CD4-positive, alpha-beta T cell treated with Interferon gamma for 1 hour (primary cell): Measurements from ENCODE around the gene COQ7.

ENCODE experiments used
- DNase-seq: peaks from one replicate; pipeline ENCODE4 v3.0.0-alpha.2; 2020

COQ7 gene

DNA sequence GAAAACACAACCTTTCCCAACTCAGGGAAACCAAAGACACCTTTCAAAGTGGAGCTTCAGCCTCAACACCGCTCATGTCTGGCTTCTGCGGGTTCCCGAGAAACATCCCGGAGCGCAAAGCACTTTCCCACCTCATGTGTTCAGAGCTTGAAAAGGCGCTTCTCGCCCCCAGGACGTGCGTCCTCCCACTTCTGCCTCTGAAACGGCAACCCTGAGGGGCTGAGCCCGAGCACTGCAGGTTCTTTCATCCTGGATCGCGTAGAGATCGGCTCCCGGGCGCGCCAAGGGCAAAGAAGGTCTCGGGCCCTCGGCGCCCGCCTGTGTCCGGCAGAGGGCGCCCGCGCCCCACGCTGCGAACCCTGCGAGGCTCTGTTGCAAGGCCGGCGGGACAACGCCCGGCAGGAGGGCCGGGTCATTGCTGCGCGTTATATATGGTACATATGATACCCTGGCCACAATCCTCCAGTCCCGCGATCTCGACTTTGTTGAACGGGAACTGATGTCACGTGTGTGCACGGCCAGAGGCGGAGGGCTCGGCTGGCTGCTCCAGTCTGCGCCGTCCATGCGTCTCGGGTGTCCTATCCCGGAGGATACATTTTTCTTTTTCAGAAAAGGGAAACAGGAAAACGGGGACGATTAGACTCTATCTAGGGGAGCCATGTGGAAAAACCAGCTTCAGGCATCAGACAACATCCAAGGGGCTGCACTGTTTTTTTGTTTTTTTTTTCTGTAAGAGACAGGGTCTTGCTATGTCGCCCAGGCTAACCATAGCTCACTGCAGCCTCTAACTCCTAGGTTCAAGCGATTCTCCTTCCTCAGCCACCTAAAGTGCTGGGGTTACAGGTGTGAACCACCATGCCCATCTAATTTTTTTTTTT lies 19.1 kb downstream of the COQ7 start:
- peak; percentile 76 for DNase-seq

DNA sequence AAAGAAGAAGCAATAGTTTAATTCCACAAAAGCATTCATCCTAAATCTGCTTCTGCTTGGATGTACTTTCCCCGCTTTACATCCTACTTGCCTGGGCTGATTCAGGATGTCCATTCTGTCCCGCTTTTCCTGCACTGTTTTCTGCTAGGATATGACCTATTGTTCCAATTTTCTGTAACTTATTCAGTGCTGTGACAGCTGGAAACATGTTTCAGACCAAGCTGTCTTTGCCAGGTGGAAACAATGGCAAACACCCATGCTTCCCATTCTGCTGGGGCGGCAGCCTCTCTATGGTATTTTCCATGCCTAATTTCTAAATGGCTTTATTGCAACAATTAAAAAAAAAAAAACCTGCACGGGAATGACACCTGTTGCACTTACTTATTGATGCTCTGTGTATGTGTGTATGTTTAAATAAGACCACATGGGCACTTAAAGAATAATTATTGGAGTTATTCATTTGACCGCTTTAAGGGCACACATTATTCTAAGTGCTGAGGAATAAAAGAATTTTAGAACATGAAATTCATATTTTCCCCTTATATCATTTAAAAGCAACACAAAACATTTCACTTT lies 21.0 kb downstream of the COQ7 start:
- no peak for DNase-seq

DNA sequence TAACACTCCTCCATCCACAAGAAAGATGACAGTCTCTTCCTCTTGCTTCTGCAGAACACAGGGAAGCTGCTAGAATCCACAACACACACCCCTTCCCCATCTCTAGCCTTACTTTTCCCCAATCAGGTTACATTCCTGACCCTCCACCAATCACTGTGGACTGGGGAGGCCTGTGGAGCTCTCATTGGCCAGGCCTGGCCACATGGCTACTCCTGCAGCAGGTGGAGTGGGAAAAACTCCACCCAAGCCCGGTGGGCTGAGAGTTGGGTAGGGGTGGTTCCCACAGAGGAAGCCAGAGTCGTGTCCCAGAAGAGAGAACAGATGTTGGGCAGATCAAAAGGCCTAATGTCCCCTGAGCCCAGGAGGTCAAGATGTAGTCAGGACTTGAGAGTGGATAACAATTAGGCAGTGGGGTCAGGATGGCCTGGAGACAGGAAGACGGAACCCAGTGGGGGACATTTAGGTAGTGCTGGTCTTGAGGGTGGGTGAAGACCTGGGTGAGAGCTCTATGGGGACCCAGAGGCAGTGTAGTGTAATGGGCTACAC lies 22.1 kb downstream of the COQ7 start:
- DNase-seq, result no peak

DNA sequence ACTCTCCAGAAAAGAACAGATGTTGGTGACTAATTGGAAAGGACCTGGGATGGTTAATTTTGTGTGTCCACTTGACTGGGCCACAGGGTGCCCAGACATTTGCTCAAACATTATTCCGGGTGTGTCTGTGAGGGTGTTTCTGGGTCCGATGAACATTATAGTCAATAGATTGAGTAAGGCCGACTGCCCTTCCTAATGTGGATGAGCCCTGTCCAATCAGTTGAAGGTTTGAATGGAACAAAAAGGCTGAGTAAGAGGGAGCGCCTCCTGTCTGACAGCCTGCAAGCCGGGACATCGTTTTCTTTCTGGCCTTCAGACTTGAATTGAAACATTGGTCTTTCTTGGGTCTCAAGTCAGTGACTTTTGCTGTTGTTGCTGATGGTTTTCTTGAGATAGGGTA lies 23.5 kb downstream of the COQ7 start:
- DNase-seq, result no peak

DNA sequence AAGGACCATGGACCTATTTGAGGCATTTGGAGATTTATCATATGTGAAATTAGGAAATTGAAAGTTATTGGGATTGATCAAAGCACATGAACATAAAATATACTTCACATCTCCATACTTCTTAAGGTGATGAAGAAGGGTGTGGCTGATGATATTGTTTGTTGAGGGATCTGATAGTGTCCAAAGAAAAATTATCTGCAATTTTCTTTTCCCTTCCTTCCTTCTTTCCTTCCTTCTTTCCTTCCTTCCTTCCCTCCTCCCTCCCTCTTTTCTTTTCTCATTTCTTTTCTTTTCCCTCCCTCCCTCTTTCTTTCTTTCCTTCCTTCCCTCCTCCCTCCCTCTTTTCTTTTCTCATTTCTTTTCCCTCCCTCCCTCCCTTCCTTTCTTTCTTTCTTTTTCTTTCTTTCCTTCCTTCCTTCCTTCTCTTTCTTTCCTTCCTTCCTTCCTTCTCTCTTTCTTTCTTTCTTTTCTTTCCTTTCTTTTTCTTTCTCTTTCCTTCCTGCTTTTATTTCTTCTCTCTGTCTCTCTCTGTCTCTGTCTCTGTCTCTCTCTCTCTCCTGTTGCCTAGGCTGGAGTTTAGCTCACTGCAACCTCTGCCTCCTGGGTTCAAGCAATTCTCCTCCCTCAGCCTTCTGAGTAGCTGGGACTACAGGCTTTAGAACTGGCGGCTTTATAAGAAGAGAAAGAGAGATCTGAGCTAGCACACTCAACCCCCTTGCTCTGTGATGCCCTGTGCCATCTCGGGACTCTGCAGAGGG lies 25.4 kb downstream of the COQ7 start:
- no peak for DNase-seq

DNA sequence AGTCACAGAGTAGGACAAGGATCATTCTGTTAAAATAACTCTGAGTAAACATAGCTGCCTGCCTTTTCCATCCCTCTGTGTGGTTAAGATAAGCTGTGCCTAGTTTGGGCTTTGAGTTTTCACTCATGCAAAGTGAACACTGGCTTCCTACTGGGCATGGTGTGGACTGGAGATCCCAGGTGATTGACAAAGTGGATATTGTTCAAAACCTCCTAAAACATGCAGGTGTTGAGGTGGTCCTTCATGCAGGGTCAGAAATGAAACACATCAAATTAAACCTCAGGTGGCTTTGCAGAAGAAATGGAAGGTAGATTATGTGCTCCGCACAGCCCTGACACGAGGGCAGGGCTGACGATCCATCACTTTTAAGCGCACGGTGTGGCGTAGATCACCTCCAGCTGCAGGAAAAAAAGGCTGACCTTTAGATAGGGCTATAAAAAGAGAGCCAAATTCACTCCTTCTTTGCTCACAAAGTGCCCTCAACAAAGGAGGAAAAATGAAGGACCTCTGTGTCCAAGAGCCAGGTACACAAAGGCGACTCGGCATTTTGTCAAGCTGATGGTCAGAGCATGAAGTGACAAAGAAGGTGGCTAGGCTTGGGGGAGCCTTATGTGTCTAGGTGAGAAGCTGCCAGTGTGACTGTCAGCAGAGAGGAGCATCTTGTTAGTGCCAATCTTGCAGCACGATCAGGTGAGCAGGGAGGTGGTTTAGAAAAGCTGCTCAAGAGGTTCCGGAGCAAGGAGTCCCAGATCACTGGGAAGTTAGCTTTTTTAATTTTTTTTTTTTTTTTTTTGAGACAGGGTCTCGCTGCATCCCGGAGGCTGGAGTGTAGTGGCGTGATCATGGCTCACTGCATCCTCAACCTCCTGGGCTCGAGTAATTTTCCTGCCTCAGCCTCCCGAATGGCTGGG lies 26.5 kb downstream of the COQ7 start:
- no peak for DNase-seq

DNA sequence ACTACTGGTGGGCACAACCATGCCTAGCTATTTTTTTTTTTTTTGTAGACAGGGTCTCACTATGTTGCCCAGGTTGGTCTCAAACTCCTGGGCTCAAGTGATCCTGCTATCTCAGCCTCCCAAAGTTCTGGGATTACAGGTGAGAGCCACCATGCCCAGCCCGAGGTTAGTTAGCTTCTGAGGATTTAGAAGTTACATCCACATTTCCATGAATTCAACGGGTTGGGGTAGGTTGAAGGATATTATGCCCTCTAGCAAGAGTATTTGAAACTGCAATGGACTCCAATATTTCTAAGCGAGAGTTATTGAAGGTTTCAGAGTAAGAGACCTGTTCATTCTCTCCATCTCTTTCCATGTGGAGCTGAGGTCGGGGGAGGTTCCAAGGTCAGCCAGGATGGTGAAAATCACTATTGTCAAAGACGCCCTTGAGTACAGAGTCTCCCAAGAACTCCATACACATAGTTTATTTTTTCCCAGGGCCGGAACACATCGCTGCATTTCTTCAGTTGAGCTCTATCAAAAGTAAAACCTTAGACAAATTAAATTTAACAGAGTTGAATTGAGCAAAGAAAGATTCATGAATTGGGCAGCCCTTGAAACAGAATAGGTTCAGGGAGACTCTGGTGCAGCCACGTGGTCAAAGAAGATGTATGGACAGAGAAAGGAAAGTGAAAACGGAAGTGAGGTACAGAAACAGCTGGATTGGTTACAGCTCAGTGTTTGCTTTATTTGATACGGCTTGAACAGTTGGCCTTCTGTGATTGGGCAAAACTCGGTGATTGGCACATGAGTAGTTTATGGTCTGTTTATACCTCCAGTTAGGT lies 27.3 kb downstream of the COQ7 start:
- DNase-seq, result no peak

DNA sequence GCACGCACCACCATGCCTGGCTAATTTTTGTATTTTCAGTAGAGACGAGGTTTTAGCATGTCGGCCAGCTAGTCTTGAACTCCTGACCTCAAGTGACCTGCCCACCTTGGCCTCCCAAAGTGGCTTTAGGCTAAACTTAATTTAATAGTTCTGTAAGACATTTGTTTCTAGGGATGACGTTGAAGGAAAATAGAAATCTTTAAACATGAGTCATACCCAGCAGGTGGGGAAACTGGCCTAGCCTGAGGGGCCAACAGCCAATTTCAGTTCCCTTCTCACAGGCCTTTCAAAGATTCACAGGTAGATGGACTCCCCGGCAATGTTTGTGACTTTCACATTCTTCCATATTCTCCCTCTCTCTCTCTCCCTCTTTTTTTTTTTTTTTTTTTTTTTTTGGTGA lies 28.2 kb downstream of the COQ7 start:
- no peak for DNase-seq

DNA sequence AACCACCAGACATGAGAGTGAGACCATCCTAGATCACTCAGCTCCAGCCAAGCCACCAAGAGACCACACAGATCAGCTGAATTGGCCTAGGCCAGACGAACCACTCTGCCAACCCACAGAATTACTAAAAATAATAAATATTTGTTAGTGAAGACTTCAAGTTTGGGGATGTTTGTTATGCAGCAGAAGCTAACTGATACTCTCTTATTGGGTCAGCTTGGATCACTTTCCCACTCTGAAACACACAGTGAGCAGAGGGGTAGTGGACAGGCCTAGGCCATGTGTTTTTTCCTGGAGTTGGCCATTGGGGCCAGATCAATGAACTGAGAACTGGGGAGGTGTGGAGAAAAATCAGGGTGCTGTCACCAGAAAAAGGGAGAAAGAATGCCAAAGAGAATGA lies 30.8 kb downstream of the COQ7 start:
- no peak for DNase-seq

DNA sequence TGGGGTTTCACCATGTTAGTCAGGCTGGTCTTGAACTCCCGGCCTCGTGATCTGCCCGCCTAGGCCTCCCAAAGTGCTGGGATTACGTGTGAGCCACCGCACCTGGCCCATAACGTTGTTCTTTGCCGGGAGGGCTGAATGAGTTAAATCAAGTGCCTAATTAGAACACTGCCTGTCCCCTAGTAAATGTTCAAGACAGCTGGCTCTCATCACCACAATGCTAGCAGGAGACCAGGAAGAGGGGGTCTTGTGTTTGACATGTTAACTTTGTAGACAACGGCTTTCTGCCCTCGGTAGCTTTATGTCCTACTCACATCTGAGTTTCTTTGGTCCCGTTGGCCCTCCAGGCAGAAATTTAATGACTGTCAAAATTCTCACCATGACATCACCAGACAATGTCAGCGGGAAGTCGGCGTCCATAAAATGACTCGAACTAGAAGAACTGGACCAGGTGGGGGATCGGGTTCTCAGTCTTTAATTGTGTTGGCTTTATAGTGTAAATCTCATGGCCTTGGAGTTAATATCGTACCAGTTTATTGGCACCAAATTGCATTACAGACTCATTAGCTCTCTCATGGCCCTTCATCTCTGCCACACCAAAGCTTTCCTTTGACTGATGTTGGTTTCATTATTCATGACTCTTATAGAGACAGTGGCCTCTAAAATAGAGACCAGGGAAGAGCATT lies 34.9 kb downstream of the COQ7 start:
- DNase-seq, result no peak

DNA sequence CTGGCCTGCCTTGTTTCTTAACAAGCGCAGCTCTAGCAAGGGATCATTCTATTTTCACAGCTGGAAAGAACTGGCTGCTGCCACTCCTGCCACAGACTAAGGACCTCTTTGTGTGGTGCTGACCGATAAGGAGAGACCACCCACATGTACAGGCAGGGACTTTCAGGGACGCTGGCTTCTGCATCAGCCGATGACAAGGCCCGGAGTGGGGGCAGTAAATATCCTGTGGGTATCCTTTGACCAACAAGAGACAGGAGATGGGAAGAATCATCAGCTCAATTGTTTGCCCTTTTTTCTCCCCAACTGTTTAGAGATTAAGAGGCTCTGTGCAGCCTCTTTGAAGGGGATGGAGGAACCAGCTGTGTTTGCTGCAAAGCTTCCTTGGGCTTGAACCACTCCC lies 37.2 kb downstream of the COQ7 start:
- no peak for DNase-seq

DNA sequence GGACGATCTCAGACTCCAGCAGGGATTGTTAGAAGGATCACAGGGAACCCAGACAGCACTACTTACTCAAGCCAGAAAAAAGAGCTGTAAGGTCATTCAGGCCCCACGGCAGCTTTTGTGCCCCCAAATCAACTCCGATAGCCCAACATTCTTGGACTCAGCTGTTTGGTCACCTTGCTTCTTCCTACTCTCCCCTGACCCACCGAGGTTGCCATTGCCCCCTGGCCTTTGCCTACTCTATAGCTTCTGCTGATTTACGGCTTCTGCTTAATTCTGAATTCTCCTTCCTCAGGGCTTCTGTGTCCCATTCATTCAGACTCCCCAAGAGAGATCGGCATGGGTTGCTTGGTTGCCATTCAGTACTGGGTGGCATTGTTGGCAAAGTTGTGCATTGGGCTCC lies 37.7 kb downstream of the COQ7 start:
- no peak for DNase-seq

DNA sequence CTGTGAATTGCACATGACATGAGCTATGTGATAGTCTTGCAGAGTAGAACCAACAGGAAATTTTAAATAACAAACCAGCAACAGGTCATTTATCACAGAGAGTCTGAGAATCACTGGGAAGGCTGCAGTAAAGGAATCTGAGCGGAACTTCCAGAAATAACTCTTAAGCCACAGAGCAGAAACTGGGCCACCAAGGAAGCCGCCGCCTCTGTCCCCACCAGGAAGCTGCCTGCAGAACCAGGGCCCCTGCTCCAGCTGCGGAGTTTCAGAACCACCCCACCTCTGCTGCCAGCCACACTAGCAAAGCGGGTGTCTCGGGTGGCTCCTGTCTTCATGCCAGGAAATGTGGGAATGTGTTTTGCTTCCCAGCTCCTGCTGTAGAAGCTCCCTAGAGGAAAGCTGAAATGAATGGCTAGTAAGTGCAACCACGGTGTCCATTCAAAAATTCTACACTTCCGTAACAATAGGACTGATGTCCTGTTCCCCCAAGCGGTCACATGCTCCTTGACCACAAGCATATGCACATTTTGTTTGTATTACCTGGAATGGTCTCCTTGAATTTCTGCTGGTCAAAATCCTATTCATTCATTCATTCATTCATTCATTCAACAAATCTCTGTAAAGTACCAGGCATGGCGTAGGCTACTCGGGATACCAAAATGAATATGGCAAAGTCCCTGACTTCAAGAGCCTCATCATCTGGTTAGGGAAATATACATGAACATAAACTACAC lies 38.6 kb downstream of the COQ7 start:
- no peak for DNase-seq

DNA sequence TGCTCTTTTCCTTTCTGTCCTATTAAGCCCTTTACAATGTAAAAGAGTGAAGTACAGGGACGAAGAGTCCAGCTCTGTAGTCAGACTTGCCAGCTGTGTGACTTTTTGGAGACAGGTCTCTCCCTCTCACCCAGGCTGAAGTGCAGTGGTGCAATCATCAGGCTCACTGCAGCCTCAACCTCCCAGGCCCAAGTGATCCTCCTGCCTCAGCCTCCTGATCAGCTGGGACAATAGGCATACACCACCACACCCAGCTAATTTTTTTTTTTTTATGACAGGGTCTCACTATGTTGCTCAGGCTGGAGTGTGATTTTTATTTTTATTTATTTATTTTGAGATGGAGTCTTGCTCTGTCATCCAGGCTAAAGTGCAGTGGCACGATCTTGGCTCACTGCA lies 39.2 kb downstream of the COQ7 start:
- DNase-seq, result no peak

DNA sequence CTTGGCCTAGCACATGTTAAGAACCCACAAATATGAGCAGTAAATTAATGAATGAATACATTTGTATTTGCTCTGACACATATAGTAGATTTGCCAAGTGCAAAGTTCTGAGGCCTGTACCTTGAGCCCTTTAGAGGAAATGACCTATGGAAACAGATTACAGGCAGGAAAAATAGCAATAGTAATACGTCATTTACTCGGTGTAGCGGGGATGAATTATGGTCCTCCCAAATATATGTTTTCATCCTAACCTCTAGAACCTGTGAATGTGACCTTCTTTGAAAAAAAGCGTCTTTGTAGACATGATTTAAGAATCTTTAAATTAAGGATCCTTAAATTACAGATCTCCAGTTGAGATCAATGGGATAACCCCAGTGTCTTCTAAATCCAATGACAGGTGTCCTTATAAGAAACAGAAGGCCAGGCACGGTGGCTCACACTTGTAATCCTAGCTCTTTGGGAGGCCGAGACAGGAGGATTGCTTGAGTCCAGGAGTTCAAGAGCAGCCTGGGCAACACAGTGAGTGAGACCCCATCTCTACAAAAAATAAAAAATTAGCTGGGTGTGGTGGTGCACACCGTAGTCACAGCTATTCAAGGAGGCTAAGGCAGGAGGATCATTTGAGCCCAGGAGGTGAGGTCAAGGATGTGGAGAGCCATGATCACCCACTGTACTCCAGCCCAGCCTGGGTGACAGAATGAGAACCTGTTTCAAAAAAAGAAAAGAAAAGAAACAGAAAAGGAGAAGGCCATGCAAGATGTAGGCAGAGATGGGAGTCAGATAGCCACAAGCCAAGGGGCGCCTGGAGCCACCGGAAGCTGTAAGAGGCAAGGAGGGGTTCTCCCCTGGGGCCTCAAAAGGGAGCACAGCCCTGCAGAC lies 41.2 kb downstream of the COQ7 start:
- DNase-seq, result no peak

DNA sequence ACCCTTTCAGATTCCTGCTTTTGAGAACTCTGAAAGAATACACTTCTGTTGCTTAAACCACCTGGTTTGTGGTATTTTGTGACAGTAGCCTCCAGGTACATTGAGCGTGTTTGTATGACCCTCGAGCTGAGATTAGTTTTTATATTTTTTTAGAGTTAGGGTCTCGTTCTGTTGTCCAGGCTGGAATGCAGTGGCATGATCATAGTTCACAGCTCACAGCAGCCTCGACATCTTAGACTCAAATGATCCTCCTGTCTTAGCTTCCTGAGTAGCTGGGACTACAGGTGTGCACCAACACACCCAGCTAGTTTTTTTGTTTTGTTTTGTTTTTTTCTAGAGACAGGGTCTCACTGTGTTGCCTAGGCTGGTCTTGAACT lies 41.9 kb downstream of the COQ7 start:
- DNase-seq, result no peak

DNA sequence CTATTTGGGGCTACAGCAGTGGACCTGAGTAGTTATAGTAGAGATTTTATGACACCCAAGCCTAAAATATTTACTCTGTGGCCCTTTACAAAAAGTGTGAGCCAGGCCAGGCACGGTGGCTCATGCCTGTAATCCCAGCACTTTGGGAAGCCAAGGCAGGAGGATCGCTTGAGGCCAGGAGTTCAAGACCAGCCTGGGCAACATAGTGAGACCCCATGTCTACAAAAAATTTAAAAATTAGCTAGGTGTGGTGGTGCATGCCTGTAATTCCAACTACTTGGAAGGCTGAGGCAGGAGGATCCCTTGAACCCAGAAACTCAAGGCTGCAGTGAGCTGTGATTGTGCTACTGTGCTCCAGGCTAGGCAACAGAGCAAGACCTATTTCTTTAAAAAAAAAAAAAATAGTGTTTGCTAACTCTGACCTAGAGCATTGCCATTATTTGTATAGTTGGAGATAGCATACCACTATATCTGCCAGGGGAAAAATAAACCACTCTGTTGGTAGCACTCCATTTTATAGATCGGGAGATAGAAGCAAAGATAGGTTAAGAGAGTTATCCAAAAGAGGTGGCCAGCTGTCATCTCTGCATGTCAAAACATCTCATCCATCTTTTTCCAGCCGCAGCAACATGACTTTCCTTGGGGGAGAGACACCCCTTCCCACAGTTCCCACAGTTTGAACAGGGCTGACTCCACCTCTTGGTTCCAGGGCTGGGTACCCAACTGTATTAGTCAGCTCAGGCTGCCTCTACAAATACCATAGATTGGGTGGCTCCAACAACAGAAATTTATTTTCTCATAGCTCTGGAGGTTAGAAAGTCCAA lies 43.3 kb downstream of the COQ7 start:
- DNase-seq, result no peak

DNA sequence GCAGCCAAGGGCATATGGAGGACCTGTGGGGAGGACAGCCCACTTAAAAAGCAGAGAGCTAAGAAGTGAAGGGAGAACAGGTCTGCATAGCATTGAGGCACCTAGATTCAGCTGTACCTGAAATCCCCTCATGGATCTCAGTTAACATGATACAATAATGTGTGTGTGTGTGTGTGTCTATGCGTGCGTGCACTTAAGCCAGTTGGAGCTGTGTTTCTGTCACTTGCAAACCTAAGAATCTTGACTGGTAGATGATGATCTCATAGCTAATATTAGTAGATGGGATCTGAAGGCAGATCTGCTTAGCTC lies 44.6 kb downstream of the COQ7 start:
- no peak for DNase-seq
